Measurements from ENCODE around the gene CDK19.
"Not testable (repeated sequence)": the region's sequence is repeated elsewhere in the genome, so short reads cannot be mapped to it uniquely, and the experiment has no call there.

Gene CDK19

DNA sequence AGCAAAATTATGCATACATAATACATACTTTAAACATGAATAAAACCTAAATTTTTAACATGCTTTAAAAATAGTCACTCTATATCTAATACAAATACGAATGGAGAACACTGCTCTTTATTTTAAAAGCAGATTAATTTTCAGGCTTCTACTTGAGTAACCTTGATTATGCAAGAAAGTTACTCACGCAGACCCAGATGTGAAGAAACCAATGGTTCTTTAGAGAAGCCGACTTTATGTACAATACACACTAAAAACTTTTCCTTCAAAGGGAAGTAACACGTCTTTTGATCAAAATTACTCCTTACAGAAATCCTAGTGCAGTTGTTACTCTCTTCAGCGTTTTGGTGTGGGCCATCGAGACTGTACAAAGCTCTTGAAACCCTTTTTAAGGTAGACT is 201.9 kb downstream of the CDK19 start:
- ATAC-seq: no peak

GRCh38 chr6:110612298-110612697 is 203.0 kb downstream of the CDK19 start:
- no peak for ATAC-seq
- H3K27me3 Mint-ChIP-seq: no peaks in the 10 kb centered on the region
- peaks cover 3% of the 10 kb centered on the region for H3K36me3 Mint-ChIP-seq (ENCODE audit: low read depth)
- no peaks in the 10 kb centered on the region for H3K9me3 Mint-ChIP-seq
- DNase-seq: no peak
- H3K4me3 Mint-ChIP-seq: no peak overlapping the region
- H3K4me1 Mint-ChIP-seq: no peaks in the 10 kb centered on the region
- H3K27ac Mint-ChIP-seq: no peak overlapping the region

More for the DNA sequence above, 201.9 kb downstream of the CDK19 start:
- no peaks in the 10 kb centered on the region for H3K27me3 Mint-ChIP-seq
- DNase-seq: no peak
- peaks cover 3% of the 10 kb centered on the region for H3K4me1 Mint-ChIP-seq
- H3K9me3 Mint-ChIP-seq: no peaks in the 10 kb centered on the region
- no peak overlapping the region for H3K27ac Mint-ChIP-seq
- peaks cover 2% of the 10 kb centered on the region for H3K36me3 Mint-ChIP-seq (ENCODE audit: low read depth)
- H3K4me3 Mint-ChIP-seq: no peak overlapping the region

GRCh38 chr6:110609101-110609500 is 206.2 kb downstream of the CDK19 start:
- Mint-ChIP-seq H3K36me3 (ENCODE audit: low read depth) (peaks cover 1% of the 10 kb centered on the region), H3K4me1 (no peaks in the 10 kb centered on the region), H3K9me3 (no peaks in the 10 kb centered on the region), H3K27me3 (no peaks in the 10 kb centered on the region), H3K27ac (no peak overlapping the region), H3K4me3 (no peak overlapping the region)
- DNase-seq: no peak
- ATAC-seq: no peak

- Mint-ChIP-seq H3K4me3 (no peak overlapping the region), H3K4me1 (no peaks in the 10 kb centered on the region), H3K27ac (no peak overlapping the region), H3K9me3 (no peaks in the 10 kb centered on the region), H3K27me3 (no peaks in the 10 kb centered on the region), H3K36me3 (ENCODE audit: low read depth) (peaks cover 1% of the 10 kb centered on the region)
- DNase-seq (no peak), ATAC-seq (no peak)
Observed at GRCh38 chr6:110608151-110608550, 207.1 kb downstream of the CDK19 start.

GRCh38 chr6:110606151-110606550 is 209.1 kb downstream of the CDK19 start:
- no peak overlapping the region for H3K27ac Mint-ChIP-seq
- H3K4me3 Mint-ChIP-seq: no peak overlapping the region
- peaks cover 1% of the 10 kb centered on the region for H3K36me3 Mint-ChIP-seq (ENCODE audit: low read depth)
- no peak for DNase-seq
- no peak for ATAC-seq
- H3K9me3 Mint-ChIP-seq: no peaks in the 10 kb centered on the region
- no peaks in the 10 kb centered on the region for H3K27me3 Mint-ChIP-seq
- H3K4me1 Mint-ChIP-seq: no peaks in the 10 kb centered on the region

- not testable (repeated sequence) for H3K27ac Mint-ChIP-seq; DNase-seq; H3K9me3 Mint-ChIP-seq; H3K4me3 Mint-ChIP-seq; H3K27me3 Mint-ChIP-seq; H3K4me1 Mint-ChIP-seq; H3K36me3 Mint-ChIP-seq (ENCODE audit: low read depth); ATAC-seq
Observed at GRCh38 chr6:110600640-110601039, 214.6 kb downstream of the CDK19 start.

DNA sequence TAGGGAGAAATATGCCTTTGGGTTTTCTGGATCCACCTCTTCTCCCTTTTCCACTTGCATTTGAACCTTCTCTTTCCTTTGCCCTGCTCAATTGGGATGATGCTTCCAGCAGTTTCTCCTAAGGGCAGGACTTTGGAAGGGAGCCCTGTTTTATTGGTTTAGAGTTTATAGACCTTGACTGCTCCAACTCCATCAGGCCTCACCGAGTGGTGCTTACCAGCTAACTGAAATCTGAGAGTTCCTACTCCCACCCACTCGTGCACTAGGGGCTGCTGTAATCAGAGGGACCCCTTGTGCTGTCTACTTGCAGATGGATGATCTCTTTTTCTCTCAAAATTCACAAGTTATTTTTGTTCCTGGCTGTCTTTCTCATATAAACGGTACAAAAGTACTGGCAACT is 217.5 kb downstream of the CDK19 start:
- DNase-seq: no peak

GRCh38 chr6:110596354-110596753 is 218.9 kb downstream of the CDK19 start:
- Mint-ChIP-seq H3K36me3 (ENCODE audit: low read depth) (no peaks in the 10 kb centered on the region), H3K4me1 (no peaks in the 10 kb centered on the region), H3K9me3 (peaks cover 6% of the 10 kb centered on the region), H3K27me3 (peaks cover 1% of the 10 kb centered on the region), H3K4me3 (no peak overlapping the region), H3K27ac (no peak overlapping the region)
- ATAC-seq: no peak
- no peak for DNase-seq

More for the DNA sequence above, 217.5 kb downstream of the CDK19 start:
- no peak overlapping the region for H3K4me3 Mint-ChIP-seq
- H3K9me3 Mint-ChIP-seq: peaks cover 6% of the 10 kb centered on the region
- no peaks in the 10 kb centered on the region for H3K4me1 Mint-ChIP-seq
- ATAC-seq: no peak
- H3K27ac Mint-ChIP-seq: no peak overlapping the region
- H3K36me3 Mint-ChIP-seq (ENCODE audit: low read depth): no peaks in the 10 kb centered on the region
- peaks cover 1% of the 10 kb centered on the region for H3K27me3 Mint-ChIP-seq

GRCh38 chr6:110595112-110595511 is 220.2 kb downstream of the CDK19 start:
- peaks cover 1% of the 10 kb centered on the region for H3K27me3 Mint-ChIP-seq
- ATAC-seq (no peak), DNase-seq (no peak)
- no peak overlapping the region for H3K27ac Mint-ChIP-seq
- no peak overlapping the region for H3K4me3 Mint-ChIP-seq
- H3K9me3 Mint-ChIP-seq: peaks cover 6% of the 10 kb centered on the region
- H3K4me1 Mint-ChIP-seq: peaks cover 11% of the 10 kb centered on the region
- no peaks in the 10 kb centered on the region for H3K36me3 Mint-ChIP-seq (ENCODE audit: low read depth)

- Mint-ChIP-seq H3K27me3 (peaks cover 1% of the 10 kb centered on the region), H3K4me1 (peaks cover 18% of the 10 kb centered on the region), H3K9me3 (peaks cover 6% of the 10 kb centered on the region), H3K36me3 (ENCODE audit: low read depth) (no peaks in the 10 kb centered on the region), H3K4me3 (no peak overlapping the region), H3K27ac (no peak overlapping the region)
- no peak for DNase-seq
- ATAC-seq: no peak
Observed at GRCh38 chr6:110593637-110594036, 221.6 kb downstream of the CDK19 start.

DNA sequence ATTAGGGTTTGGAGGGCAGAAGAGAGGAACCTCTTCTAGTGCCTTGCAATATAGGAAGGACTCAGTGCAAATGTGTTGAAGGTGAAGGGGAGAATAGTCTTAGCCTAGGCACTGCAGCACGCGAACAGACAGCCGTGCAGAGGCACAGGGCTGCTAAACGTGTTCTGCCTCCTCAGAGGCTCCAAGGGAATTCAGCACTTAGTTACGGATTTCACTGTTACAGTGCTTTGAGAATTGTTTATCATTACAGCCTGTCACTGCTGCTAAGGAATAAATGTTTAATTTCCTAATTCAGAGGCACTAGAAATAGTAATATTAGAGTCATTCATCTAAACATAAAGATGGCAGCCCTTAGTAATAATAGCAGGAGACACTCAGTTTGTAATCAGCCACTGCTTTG is 222.5 kb downstream of the CDK19 start:
- Mint-ChIP-seq H3K4me1 (peaks cover 18% of the 10 kb centered on the region), H3K9me3 (peaks cover 6% of the 10 kb centered on the region), H3K27ac (no peak overlapping the region), H3K27me3 (peaks cover 1% of the 10 kb centered on the region), H3K36me3 (ENCODE audit: low read depth) (no peaks in the 10 kb centered on the region), H3K4me3 (no peak overlapping the region)
- DNase-seq (no peak), ATAC-seq (no peak)

GRCh38 chr6:110590821-110591351 is 224.4 kb downstream of the CDK19 start:
- peaks cover 1% of the 10 kb centered on the region for H3K27me3 Mint-ChIP-seq
- H3K4me3 Mint-ChIP-seq: no peak overlapping the region
- H3K36me3 Mint-ChIP-seq (ENCODE audit: low read depth): no peaks in the 10 kb centered on the region
- no peak for DNase-seq
- H3K9me3 Mint-ChIP-seq: peaks cover 6% of the 10 kb centered on the region
- peak overlapping the region; percentile 39 for H3K27ac Mint-ChIP-seq
- H3K4me1 Mint-ChIP-seq: peaks cover 18% of the 10 kb centered on the region
- ATAC-seq: peak; percentile 69

DNA sequence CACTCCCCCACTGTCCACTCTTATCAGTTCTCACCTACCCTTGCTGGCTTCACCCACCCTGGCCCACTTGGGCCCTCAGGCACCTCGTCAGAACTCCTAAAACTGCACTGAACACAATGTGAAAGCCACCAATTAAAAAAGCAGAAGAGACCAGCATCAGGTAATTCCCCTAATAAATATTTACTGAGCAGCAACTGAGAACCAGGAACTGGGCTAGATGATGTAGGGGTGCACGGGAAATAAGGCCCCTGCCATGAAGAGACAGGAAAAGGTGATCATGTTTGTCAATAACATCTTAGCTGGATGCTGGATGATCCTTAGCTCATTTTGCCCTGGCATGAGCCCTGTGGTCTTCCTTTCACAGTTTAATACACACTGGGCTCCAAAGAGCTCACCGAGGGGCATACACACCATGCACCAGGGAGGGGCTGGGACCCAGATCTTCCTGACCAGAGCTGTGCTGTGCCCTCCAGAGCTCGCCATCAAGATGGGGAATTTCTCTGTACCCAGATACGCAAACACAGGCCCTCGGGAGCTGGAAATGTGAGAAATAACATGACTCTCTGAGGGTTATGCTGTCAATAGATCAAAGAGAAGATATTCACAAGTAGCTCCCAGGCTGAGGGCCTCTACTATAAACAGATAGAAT is 225.3 kb downstream of the CDK19 start:
- H3K27me3 Mint-ChIP-seq: peaks cover 1% of the 10 kb centered on the region
- peaks cover 18% of the 10 kb centered on the region for H3K4me1 Mint-ChIP-seq
- ATAC-seq (peak; percentile 21), DNase-seq (no peak)
- H3K9me3 Mint-ChIP-seq: peaks cover 6% of the 10 kb centered on the region
- H3K36me3 Mint-ChIP-seq (ENCODE audit: low read depth): no peaks in the 10 kb centered on the region
- H3K27ac Mint-ChIP-seq: no peak overlapping the region
- H3K4me3 Mint-ChIP-seq: no peak overlapping the region

GRCh38 chr6:110587328-110587727 is 227.9 kb downstream of the CDK19 start:
- Mint-ChIP-seq H3K27ac (no peak overlapping the region), H3K4me1 (peaks cover 18% of the 10 kb centered on the region), H3K27me3 (no peaks in the 10 kb centered on the region), H3K9me3 (no peaks in the 10 kb centered on the region), H3K4me3 (no peak overlapping the region), H3K36me3 (ENCODE audit: low read depth) (no peaks in the 10 kb centered on the region)
- ATAC-seq (no peak), DNase-seq (no peak)

DNA sequence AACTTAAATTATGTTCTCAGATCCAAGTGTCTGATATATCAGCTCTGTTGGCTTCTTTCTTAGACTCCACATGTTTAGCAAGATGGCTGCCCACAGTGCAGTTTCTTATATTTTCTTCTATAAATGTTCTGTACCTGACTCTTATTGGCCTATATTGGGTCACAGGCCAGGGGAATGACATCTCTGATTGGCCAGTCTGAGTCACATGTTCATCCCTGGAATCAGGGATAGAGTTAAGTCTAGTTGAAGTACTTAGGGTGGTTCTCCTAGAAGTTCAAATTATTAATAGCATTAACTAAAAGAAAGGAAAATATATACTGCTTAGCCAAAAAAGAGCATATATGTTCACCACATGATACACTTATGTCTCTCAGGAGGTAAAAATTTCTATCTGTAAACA is 233.6 kb downstream of the CDK19 start:
- Mint-ChIP-seq H3K9me3 (no peaks in the 10 kb centered on the region), H3K27me3 (no peaks in the 10 kb centered on the region), H3K4me1 (no peaks in the 10 kb centered on the region), H3K4me3 (no peak overlapping the region), H3K36me3 (ENCODE audit: low read depth) (no peaks in the 10 kb centered on the region), H3K27ac (no peak overlapping the region)
- ATAC-seq (no peak), DNase-seq (no peak)

Measured in activated naive CD8-positive, alpha-beta T cell treated with anti-CD3 and anti-CD28 coated beads, Interleukin-2, amount 50 U/mL, for 24 hours (primary cell).